Transverse colon (tissue), 4 donors: ENCODE data around the gene TOR1A. TPM values are rescaled to one million over a fixed set of nuclear protein-coding genes. Genes with fewer than 3 reads are reported as not detected.

ENCODE experiments used
- DNase-seq: peaks from one replicate; pipeline ENCODE4 v3.0.0-alpha.2; 2019
- H3K27ac ChIP-seq, 4 donors: fragments of 200-600 bp; sonication (generic); 2 replicates each; pipeline ENCODE4 v1.5.1; 2016 to 2018; ENCODE audit warnings: inconsistent platforms in 4 of 4
- H3K27me3 ChIP-seq: fragments of 200-600 bp; sonication (generic); 2 replicates; pipeline ENCODE4 v1.5.1; 2017; ENCODE audit warnings: inconsistent platforms
- H3K36me3 ChIP-seq, 4 donors: fragments of 200-600 bp; sonication (generic); 2 replicates each; pipeline ENCODE4 v1.5.1; 2017 to 2019; ENCODE audit warnings: inconsistent platforms in 4 of 4
- H3K4me1 ChIP-seq, 4 donors: fragments of 200-600 bp; sonication (generic); 2 replicates each; pipeline ENCODE4 v1.5.1; 2017 to 2020; ENCODE audit warnings: inconsistent platforms in 4 of 4
- H3K4me3 ChIP-seq, 4 donors: fragments of 200-600 bp; sonication (generic); 1 replicate in 1 of 4; 2 replicates in 3 of 4; pipeline versions ENCODE4 v1.5.1 to v1.6.1; 2017 to 2019; ENCODE audit warnings: inconsistent platforms in 4 of 4
- H3K9me3 ChIP-seq, 2 donors: fragments of 200-600 bp; sonication (generic); 2 replicates each; pipeline ENCODE4 v1.5.1; 2017 to 2019; ENCODE audit warnings: inconsistent platforms in 2 of 2
- EP300 ChIP-seq: sonication (generic); formaldehyde crosslinking; IDR thresholded peaks from one replicate; pipeline ENCODE4 v1.6.1; 2017; ENCODE audit warnings: antibody characterized with exemption, low read depth
- POLR2A ChIP-seq: fragments of 450-650 bp; IDR thresholded peaks from one replicate; pipeline ENCODE4 v1.6.1; 2016; ENCODE audit warnings: antibody characterized with exemption, mild to moderate bottlenecking, moderate library complexity
- POLR2AphosphoS5 ChIP-seq, 3 donors: sonication (generic); formaldehyde crosslinking; IDR thresholded peaks; one replicate each; pipeline ENCODE4 v1.6.1; 2016; ENCODE audit warnings: antibody characterized with exemption in 3 of 3
- WGBS, 2 donors: methylation state at CpG; one replicate each; pipeline ENCODE4 v1.1.5; 2018; ENCODE audit warnings: low coverage in 1 of 2; 5-methylcytosine and 5-hydroxymethylcytosine counted together
- in situ Hi-C, 4 donors: fragments of 200-750 bp; cut with MboI; loops; one replicate each; pipeline versions ENCODE4 v1.15.0 to v1.15.1; 2017; ENCODE audit warnings: low sequenced_read_pairs in 3 of 4, low pct_ligation_motif_present in 1 of 4, low pct_unique_long_range_greater_than_20kb in 1 of 4
- intact Hi-C: fragments of 100-400 bp; cut with DNase I; formaldehyde crosslinking; loops from one replicate; pipeline ENCODE4 v1.15.1; 2023; ENCODE audit warnings: low total_unique reads
- total RNA-seq, 4 donors: library from RNA; depleted of rRNA; stranded (reverse); fragments of >200 nt; gene quantifications; one replicate each; pipeline ENCODE4 v1.1.0, GENCODE V29; 2016
- TF ChIP-seq, protein P1 (sequence below), 5 experiments: fragments of 200-600 bp in 3 of 5; fragments of 450-650 bp in 2 of 5; sonication (generic) in 3 of 5; IDR thresholded peaks; 1 replicate in 2 of 5; 2 replicates in 3 of 5; pipeline ENCODE4 v1.5.1; 2016 to 2017; ENCODE audit warnings: antibody characterized with exemption in 5 of 5, inconsistent platforms in 3 of 5, mild to moderate bottlenecking in 2 of 5, moderate library complexity in 1 of 5

TOR1A gene
- total RNA-seq, 4 donors from 2014 or later, result 6.2 to 47.0 (median 40.0) TPM

DNA sequence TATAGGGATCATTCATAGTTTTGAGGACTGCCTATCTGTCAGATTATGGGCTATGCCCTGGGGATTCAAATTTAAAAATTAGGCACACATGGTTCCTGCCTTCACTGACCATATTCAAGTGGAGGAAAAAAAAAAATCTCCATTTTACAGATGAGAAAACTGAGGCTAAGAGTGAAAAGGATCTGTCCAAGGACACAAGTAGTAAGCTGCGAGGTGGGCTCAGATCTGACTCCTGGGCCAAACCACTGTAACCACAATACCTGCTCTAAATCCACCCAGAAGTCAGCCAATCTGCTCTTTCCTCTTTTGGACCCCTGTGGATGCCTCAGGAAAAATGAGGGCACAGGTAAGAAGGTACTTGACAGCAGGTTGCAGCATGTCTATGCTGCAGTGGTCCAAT, 2.8 kb upstream of the TOR1A start:
- TF ChIP-seq EP300, result no peak
- TF ChIP-seq, protein P1, sequence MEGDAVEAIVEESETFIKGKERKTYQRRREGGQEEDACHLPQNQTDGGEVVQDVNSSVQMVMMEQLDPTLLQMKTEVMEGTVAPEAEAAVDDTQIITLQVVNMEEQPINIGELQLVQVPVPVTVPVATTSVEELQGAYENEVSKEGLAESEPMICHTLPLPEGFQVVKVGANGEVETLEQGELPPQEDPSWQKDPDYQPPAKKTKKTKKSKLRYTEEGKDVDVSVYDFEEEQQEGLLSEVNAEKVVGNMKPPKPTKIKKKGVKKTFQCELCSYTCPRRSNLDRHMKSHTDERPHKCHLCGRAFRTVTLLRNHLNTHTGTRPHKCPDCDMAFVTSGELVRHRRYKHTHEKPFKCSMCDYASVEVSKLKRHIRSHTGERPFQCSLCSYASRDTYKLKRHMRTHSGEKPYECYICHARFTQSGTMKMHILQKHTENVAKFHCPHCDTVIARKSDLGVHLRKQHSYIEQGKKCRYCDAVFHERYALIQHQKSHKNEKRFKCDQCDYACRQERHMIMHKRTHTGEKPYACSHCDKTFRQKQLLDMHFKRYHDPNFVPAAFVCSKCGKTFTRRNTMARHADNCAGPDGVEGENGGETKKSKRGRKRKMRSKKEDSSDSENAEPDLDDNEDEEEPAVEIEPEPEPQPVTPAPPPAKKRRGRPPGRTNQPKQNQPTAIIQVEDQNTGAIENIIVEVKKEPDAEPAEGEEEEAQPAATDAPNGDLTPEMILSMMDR (IDR thresholded peaks at IDR 0.05), result no peak
- no peak overlapping the region for H3K27ac ChIP-seq
- H3K27me3 ChIP-seq, result no peaks in the 10 kb centered on the region
- peaks cover 3 to 10% (median 6%) of the 10 kb centered on the region in 4 donors for H3K4me1 ChIP-seq
- in situ Hi-C loops (no loop called here), intact Hi-C loops (no loop called here)
- 85% methylated on average over 1 of the region's 1 CpG; no CpG with 5 or more reads in 1 of the 2 donors for WGBS, 2 donors
- DNase-seq, result no peak
- H3K9me3 ChIP-seq, result no peaks in the 10 kb centered on the region
- H3K36me3 ChIP-seq, result peaks cover 0 to 46% (median 16%) of the 10 kb centered on the region in 4 donors
- H3K4me3 ChIP-seq, result no peak overlapping the region

DNA sequence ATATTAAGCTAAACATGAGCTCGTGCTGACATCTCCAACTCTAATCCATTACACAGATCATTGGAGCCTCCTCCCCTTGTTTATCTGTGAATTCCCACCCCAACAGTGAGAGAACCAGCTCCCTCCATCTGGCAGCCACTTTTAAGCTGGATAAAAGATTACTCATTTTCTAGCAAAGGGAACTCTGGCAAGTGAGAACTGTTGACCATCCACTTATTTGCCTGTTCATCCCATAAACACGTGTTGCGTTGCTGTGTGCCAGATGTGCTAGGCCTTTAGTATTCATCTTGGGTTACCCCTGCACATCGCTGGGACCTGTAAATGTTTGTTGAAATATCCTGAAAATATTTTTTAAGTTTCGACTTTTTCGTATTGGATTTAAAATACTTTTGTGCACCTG, 2.4 kb upstream of the TOR1A start:
- H3K27me3 ChIP-seq, result no peaks in the 10 kb centered on the region
- no peak for DNase-seq
- peaks cover 0 to 46% (median 14%) of the 10 kb centered on the region in 4 donors for H3K36me3 ChIP-seq
- intact Hi-C loops (no loop called here), in situ Hi-C loops (no loop called here)
- WGBS, 2 donors, result 78 to 82% methylated on average over 6 of the region's 6 CpGs
- no peaks in the 10 kb centered on the region for H3K9me3 ChIP-seq
- no peak overlapping the region for H3K27ac ChIP-seq
- peaks cover 3 to 10% (median 6%) of the 10 kb centered on the region in 4 donors for H3K4me1 ChIP-seq
- H3K4me3 ChIP-seq, result no peak overlapping the region
- TF ChIP-seq POLR2A, result no peak
- TF ChIP-seq EP300, result no peak
- TF ChIP-seq, protein P1 (IDR thresholded peaks at IDR 0.05), result no peak
- TF ChIP-seq POLR2AphosphoS5 (IDR thresholded peaks at IDR 0.05), result no peak

DNA sequence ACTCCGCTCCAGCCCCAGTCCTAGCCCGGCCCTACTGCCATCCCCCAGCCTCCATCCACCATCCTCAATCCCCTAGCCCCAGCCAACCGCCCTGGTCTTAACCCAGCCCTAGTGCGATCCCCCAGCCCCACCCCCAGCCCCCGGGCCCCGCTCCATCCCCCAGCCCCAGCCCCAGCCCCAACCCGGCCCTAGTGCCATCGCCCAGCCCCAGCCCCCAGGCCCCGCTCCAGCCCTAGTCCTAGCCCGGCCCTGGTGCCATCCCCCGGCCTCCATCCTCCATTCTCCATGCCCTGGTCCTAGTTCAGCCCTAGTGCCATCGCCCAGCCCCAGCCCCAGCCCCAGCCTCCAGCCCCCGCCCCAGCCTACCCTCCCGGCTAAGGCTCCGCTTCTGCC, 398 bp downstream of the TOR1A start:
- H3K27me3 ChIP-seq, result no peaks in the 10 kb centered on the region
- no peak for TF ChIP-seq POLR2AphosphoS5 (IDR thresholded peaks at IDR 0.05)
- TF ChIP-seq, protein P1 (IDR thresholded peaks at IDR 0.05), result no peak
- TF ChIP-seq POLR2A, result no peak
- TF ChIP-seq EP300, result no peak
- 0% methylated on average over 7 of the region's 15 CpGs; no CpG with 5 or more reads in 1 of the 2 donors for WGBS, 2 donors
- intact Hi-C loops (no loop called here), in situ Hi-C loops (no loop called here)
- H3K9me3 ChIP-seq, result no peaks in the 10 kb centered on the region
- H3K36me3 ChIP-seq, result peaks cover 0 to 30% (median 9%) of the 10 kb centered on the region in 4 donors
- peak overlapping the region; percentile 82 to 89 (median 86) for H3K27ac ChIP-seq
- peak overlapping the region; percentile 83 to 95 (median 89) for H3K4me3 ChIP-seq
- peaks cover 3 to 10% (median 6%) of the 10 kb centered on the region in 4 donors for H3K4me1 ChIP-seq
- no peak for DNase-seq

DNA sequence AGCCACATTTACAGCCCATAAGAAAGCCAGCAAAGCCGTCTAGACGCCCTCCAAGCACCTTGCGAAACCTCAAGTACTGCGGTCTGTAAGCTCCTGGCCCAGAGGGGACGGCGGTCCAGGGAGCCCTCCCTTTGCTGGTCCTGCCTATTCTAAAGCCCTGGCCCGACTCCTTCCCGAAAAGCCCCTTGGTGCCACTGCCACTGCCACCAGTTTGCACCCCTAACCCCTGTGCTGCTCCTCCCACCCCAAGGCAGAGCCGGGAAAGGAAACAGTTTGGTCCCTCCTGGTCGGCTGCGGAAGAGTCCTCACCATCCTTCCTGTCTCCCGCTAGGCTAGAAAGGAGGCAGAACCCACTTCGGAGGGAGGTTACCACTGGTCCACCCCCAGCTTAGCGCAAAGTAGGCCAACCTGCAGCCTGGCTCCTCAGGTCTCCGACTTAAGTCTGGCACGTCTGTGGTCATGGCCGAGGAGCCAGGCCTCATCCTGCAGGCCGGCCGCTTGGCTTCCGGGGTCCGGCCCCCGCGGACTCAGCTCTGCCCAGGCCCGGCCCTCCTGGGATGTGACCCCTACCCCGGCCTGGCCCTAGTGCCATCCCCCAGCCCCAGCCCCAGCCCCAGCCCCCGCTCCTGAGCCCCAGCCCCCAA, 916 bp downstream of the TOR1A start:
- in situ Hi-C loops, result no loop called here

More for the DNA sequence above, 916 bp downstream of the TOR1A start:
- peaks cover 0 to 30% (median 9%) of the 10 kb centered on the region in 4 donors for H3K36me3 ChIP-seq
- peak overlapping the region; percentile 83 to 95 (median 89) for H3K4me3 ChIP-seq
- intact Hi-C loops, result no loop called here
- WGBS, 2 donors, result 5 to 20% methylated on average over 8 to 26 of the region's 26 CpGs
- H3K4me1 ChIP-seq, result peaks cover 3 to 10% (median 6%) of the 10 kb centered on the region in 4 donors
- H3K27ac ChIP-seq, result peak overlapping the region; percentile 82 to 89 (median 86)
- H3K9me3 ChIP-seq, result no peaks in the 10 kb centered on the region
- DNase-seq, result no peak
- no peaks in the 10 kb centered on the region for H3K27me3 ChIP-seq
- TF ChIP-seq, protein P1 (IDR thresholded peaks at IDR 0.05), result no peak
